ENCODE measurements around the gene TLL2. TPM values are rescaled to one million over a fixed set of nuclear protein-coding genes. Genes with fewer than 3 reads are reported as not detected.
"Not testable (repeated sequence)": the region's sequence is repeated elsewhere in the genome, so short reads cannot be mapped to it uniquely, and the experiment has no call there.

Gene TLL2
- total and polyA plus RNA-seq, 3 donors from 2014 or later: 0.39 to 0.68 (median 0.67) TPM

- TF ChIP-seq CTCF (IDR thresholded peaks at IDR 0.05) (no peak), POLR2A (IDR thresholded peaks at IDR 0.05) (no peak)
- Histone ChIP-seq H3K27me3 (no peaks in the 10 kb centered on the region), H3K9me3 (no peaks in the 10 kb centered on the region), H3K4me3 (no peak overlapping the region), H3K36me3 (ENCODE audit: low read depth, missing control alignments) (no peaks in the 10 kb centered on the region), H3K27ac (no peak overlapping the region), H3K4me1 (no peaks in the 10 kb centered on the region)
- whole genome bisulfite sequencing, 2 donors: 88 to 95% methylated on average over 3 of the region's 3 CpGs
- no peak for DNase-seq
- intact Hi-C loops (cut with DNase I; ENCODE audit: low total_unique reads): no loop called here
Measured at GRCh38 chr10:96555330-96555729, 41.6 kb upstream of the TLL2 start.

GRCh38 chr10:96548589-96548988, 34.9 kb upstream of the TLL2 start:
- TF ChIP-seq CTCF (IDR thresholded peaks at IDR 0.05): no peak
- no peak for TF ChIP-seq POLR2A (IDR thresholded peaks at IDR 0.05)
- no peak for DNase-seq

GRCh38 chr10:96545558-96545957, 31.8 kb upstream of the TLL2 start:
- intact Hi-C loops (cut with DNase I; ENCODE audit: low total_unique reads); H3K36me3 ChIP-seq (ENCODE audit: low read depth, missing control alignments); H3K9me3 ChIP-seq; H3K4me1 ChIP-seq; DNase-seq; H3K27ac ChIP-seq; H3K27me3 ChIP-seq; H3K4me3 ChIP-seq: not testable (repeated sequence)
- WGBS, 2 donors: 92 to 93% methylated on average over 10 of the region's 10 CpGs

More at GRCh38 chr10:96548589-96548988, 34.9 kb upstream of the TLL2 start:
- Histone ChIP-seq H3K9me3 (no peaks in the 10 kb centered on the region), H3K36me3 (ENCODE audit: low read depth, missing control alignments) (no peaks in the 10 kb centered on the region), H3K4me3 (no peak overlapping the region), H3K27ac (no peak overlapping the region), H3K4me1 (no peaks in the 10 kb centered on the region), H3K27me3 (no peaks in the 10 kb centered on the region)
- intact Hi-C loops (cut with DNase I; ENCODE audit: low total_unique reads): no loop called here
- WGBS, 2 donors: 73 to 78% methylated on average over 5 of the region's 5 CpGs

GRCh38 chr10:96541921-96542320, 28.2 kb upstream of the TLL2 start:
- H3K4me3 ChIP-seq: no peak overlapping the region
- TF ChIP-seq POLR2A (IDR thresholded peaks at IDR 0.05): no peak
- no peak for TF ChIP-seq CTCF (IDR thresholded peaks at IDR 0.05)
- no peak overlapping the region for H3K27ac ChIP-seq
- intact Hi-C loops (cut with DNase I; ENCODE audit: low total_unique reads): no loop called here
- no peaks in the 10 kb centered on the region for H3K9me3 ChIP-seq
- H3K4me1 ChIP-seq: no peaks in the 10 kb centered on the region
- H3K27me3 ChIP-seq: no peaks in the 10 kb centered on the region
- H3K36me3 ChIP-seq (ENCODE audit: low read depth, missing control alignments): no peaks in the 10 kb centered on the region
- 68 to 90% methylated on average over 2 of the region's 2 CpGs for WGBS, 2 donors
- no peak for DNase-seq

GRCh38 chr10:96540240-96540639, 26.5 kb upstream of the TLL2 start:
- no peak for TF ChIP-seq POLR2A (IDR thresholded peaks at IDR 0.05)
- no peak for TF ChIP-seq CTCF (IDR thresholded peaks at IDR 0.05)
- H3K27ac ChIP-seq: no peak overlapping the region
- WGBS, 2 donors: 97 to 100% methylated on average over 3 of the region's 3 CpGs
- H3K36me3 ChIP-seq (ENCODE audit: low read depth, missing control alignments): no peaks in the 10 kb centered on the region
- no peaks in the 10 kb centered on the region for H3K9me3 ChIP-seq
- no peaks in the 10 kb centered on the region for H3K27me3 ChIP-seq
- H3K4me3 ChIP-seq: no peak overlapping the region
- no peaks in the 10 kb centered on the region for H3K4me1 ChIP-seq
- DNase-seq: no peak
- intact Hi-C loops (cut with DNase I; ENCODE audit: low total_unique reads): no loop called here
